ACHN (cell line): ENCODE results near the gene CDC40.

ENCODE experiments used
- DNase-seq: peaks from one replicate; pipeline ENCODE4 v3.0.0-alpha.2; 2015
- in situ Hi-C: cut with HindIII; loops from 2 replicates; pipeline ENCODE4 v1.10.0; 2017; ENCODE audit warnings: low sequenced_read_pairs, low pct_ligation_motif_present, low pct_unique_long_range_greater_than_20kb

CDC40 gene

DNA sequence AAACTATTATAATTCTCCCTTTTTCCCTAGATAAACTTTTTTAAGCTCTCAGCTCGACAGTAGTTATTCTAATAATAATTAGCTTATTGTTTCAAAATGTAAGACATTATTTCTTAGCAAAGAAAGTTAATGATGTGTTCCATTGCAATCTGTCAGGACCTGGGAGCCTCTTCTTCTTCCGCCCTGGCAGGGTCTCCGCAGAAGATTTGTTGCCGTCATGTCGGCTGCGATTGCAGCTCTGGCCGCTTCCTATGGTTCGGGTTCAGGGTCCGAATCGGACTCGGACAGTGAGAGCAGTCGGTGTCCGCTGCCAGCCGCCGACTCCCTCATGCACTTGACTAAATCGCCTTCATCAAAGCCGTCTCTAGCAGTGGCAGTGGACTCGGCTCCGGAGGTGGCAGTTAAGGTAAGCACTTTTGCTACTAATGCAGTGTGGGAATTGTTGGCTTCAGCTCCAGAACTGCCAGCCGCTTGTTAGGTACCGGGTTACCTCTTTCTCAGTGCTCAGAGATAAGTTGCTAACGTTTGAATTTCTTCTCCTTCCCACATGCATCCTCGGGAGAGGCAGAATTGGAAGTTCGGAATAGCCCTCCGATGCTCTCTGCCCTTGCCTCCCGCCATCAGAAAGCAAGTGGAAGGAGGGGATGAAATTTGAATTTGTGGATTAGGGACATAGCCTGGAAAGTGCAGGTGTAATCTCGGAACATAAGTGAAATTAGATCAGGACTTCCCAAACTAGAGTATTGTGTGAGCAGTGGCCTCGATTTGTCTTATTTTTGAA, at the start of gene CDC40:
TSS of gene CDC40 (plus strand) at position 200 of the 781 bp plus-strand sequence. CDS start at position 218, 18 bp downstream.
- no peak for DNase-seq
- in situ Hi-C loops, result no loop called here

DNA sequence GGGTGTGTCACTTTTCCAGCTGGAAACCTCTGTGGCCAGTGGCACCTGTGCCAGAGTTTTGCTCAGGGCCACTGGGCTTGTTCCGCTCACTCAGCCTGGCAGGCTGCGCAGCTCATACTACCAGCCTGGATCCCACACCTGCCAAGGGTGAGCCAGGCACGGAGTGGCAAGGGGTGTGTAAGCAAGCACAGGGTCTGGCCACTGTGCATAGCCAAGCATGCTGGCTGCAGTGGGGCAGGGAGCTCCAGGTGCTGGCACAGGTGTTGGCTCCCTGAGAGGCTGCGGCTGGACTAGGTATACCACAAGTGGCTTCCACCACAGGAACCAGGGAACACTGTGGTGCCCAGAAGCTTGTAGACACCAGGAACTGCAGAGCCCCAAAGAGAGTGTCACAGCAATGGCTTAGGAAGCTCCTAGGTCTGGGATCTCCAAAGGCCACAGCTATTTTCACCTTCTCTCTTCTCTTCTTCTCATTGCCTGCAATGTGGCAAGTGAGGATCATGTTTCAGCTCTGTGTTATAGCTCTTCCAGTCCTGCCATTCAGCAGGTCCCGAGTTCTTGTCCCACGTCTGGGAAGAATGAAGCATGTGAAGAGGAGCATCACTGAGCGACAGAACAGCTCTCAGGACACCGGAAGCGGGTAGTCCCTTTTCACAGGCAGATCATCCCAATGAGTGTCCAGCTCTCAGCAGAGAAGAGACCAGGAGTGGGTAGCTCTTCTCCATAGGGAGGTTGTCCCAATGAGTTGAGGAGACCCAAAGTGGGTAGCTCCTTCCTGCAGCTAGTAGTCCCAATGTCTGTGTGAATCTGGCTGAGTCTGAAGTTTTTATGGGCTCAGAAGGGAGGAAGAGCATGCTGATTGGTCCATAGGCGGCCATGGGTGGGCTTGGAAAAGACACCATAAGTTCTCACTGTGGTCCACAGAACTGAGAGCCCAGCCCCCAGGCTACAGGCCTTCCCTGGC, 42.0 kb upstream of the CDC40 start:
- DNase-seq, result peak; percentile 1
- in situ Hi-C loops, result no loop called here

GRCh38 chr6:110139052-110139451, 41.2 kb upstream of the CDC40 start:
- no peak for DNase-seq
- in situ Hi-C loops, result no loop called here

DNA sequence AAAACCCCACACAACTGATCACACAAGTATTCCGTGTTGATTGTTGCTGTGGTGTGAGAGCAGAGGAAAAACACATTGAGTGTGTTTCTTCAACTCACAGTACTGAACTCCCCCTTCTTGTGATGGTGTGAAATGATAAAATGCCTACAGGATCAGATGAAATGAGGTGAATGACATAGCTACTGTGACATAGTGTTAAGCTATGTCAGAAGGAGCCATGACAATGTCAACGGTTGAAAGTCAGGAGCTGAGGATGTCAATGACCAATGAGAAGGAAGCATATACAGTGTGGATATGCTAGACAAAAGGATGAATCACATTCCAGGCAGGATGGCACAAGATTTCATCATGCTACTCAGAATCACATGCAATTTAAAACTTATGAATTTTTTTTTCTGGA, 39.6 kb upstream of the CDC40 start:
- in situ Hi-C loops, result no loop called here
- DNase-seq, result peak; percentile 4

DNA sequence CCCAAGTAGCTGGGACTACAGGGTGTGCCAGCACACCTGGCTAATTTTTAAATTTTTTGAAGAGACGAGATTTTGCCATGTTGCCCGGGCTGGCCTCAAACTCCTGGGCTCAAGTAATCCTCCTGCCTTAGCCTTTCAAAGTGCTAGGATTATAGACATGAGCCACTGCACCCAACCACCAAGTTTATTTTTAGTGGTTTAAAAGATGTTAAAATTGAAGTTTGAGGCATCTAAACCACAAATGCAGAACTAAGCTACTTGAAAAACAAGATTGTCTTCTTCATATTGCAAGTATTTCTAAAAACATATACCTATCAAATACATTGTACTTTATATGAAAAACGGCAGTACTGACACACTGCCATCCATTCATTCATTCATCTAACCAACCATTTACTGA, 32.4 kb upstream of the CDC40 start:
- in situ Hi-C loops, result no loop called here
- DNase-seq, result no peak

- no peak for DNase-seq
- in situ Hi-C loops, result no loop called here
These were observed 21.7 kb upstream of the CDC40 start for GRCh38 chr6:110158479-110158878.

GRCh38 chr6:110170081-110170480, 10.1 kb upstream of the CDC40 start:
- in situ Hi-C loops, result no loop called here
- no peak for DNase-seq

DNA sequence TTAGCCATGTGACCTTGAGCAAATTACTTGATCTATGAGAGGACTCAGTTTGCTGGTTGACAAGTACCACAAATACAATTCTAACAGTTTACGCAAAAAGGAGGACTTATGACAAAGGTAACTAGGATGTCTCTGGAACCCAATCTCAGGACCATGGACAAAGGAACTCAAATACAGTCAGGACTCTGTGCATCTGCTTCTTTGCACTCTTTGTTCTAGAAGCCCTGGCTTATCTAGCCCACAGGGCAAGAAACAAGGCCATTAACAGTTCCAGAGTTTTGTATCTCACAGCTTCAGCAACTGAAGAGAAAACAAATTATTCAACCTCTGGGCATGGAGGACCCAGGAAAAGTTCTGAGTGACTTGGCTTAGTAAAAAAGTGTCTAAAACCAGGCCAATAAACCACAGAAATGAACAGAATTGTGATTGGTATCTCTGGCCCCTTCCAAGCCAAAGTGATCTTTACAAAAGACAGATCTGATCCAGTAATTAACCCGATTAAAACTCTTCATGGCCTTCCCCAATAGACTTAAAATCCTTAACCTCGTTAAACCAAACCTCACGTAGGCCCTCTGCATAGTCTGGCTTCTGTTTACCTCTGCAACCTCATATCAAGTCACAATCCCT, 6.6 kb upstream of the CDC40 start:
- no peak for DNase-seq
- in situ Hi-C loops, result no loop called here

DNA sequence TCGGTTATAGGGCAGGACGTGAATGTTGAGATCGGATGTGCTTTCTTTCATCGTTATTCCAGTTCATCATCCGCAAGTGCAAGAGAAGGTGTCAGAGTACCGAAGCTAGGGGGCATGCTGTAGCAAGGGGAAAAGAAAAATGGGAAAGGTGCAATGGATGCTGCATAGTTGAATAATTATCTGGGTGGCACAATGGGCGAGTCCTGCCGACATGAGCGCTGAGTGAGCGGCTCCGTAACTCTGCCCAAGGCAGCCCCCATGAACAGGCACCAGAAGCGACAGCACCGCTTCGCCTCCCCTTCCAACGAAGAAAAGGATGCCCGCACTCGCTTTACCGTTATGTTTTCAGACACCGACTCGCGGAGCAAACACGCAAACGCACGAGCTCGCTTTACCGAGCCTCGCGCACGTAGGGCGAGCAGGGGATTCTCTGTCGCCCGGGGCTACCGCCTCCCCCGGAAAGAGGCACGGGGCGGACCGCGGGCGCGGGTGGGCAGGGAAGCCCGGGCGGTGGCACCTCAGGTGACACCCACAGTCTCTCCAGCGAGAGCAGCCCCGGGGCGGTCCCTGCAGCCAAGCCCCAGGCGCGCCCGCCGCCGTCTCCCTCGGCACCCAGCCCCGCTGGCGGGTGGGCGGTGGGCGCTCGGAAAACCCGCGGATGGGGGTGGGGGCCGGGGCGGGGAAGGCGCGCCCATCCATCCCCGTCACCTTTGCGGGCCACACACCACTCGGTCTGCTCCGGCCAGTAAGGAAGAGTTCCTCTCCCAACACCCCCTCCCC, 1.4 kb upstream of the CDC40 start:
- DNase-seq, result peak; percentile 80
- in situ Hi-C loops, result no loop called here

DNA sequence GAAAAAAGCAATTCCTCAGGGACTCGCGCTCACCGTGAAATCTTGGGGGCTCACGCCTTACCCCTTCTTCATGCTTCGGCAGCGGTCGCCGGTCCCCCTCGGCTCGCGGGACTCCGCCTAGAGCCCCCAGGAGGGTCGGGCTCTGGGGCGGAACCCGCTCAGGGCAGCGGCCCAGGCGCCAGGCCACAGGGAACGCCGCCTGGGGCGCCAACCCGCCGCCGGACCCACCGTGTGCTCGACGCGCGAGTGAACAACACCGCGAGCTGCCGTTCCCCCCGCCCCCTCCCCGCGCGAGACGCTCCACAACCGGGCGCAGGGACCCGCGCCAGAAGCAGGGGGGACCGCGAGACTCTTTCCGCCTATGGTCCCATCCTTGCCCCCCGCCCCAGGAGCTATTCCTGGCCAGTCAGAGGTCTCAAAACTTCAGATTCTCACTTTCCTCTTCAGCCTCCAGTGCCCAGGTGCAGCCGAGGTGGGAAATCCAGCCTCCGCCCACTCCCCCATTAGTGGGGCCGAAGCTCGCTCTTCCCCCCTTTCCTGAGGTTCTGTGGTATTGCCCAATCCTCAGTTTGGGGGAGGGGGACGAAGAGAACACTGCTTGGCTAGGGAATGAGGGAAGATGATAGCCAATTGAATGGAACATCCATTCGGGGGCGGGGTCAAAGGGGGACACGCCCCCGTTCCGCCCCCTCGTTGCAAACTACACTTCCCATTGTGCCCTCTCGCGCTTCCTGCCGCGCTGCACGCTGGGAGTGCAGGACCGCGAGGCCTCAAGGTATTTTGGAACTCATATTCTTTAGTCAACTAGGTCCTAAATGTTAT, 610 bp upstream of the CDC40 start, which contains the start of gene WASF1:
TSS of gene WASF1 (minus strand) at position 265 of the 822 bp plus-strand sequence. CDS start 52,069 bp downstream, outside the sequence.
- in situ Hi-C loops, result no loop called here

DNA sequence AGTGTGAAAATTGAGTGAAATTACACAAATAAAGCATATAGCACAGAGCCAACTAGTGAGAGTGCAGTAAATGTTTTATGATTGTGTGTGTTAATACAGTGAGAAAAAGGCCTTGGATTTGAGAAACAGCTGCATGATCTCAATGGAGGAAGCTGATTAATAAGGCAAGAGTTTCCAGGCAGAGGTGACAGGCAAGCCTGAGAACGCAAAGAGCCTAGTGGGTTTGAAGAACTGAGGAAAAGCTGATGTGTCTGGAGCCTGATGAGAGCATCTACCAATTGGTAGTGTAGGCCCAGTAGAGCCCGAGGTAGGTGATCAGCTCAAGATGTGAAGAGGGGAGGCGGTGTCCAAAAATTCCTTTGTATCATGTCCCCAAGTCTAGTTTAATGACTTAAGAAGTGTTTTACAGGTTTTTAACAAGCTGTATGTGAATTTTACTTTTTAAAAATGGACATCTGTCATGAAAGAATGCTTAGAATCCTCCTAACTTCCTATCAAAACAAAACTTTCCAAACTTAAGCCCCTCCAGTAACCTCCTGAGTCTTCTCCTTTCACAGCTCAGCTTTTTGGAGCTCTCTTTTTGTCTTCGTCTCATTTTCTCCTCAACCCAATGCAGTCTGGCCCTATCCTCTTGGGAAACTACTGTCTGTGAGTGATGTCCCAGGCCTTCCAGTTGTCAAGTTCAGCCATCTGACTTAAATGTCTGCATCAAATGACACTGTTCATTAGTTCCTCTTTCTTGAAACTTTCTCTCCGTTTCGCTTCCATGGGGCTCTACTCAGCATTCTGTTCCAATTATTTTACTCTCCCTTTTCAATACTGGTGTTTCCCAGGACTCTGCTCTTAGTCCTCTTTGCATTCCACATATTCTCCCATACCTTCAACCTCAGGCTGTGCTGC, 1.2 kb downstream of the CDC40 start:
- DNase-seq, result no peak
- in situ Hi-C loops, result no loop called here

More for the DNA sequence above, 610 bp upstream of the CDC40 start, which contains the start of gene WASF1:
- DNase-seq, result peak; percentile 96

DNA sequence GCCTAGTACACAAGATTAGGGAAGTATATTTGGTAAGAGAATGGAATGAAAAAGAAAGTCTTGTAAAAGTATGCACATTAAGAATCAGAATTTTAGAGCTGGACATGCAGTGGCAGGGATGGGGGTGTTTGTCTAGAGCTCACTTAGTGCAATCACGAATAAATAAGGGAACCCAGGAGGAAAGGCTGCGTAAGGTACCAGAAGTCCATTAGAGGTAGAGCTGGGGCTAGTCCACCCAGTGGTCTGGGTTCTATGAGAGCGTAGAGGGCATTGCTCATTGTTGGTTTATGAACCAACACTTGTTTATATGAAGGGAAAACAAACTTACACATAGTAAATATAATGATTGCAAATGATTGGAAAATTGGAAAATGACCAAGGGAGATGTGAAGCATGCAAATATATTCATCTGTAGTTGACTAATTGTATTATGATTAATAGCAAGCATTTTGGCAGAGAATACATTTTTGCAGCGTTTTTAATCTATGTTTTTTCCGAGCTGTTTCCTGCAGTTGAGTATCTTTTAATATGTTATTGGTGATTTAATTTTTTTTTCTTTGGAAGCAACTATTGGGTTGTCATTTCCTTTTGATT, 3.2 kb downstream of the CDC40 start:
- DNase-seq, result no peak
- in situ Hi-C loops, result no loop called here

DNA sequence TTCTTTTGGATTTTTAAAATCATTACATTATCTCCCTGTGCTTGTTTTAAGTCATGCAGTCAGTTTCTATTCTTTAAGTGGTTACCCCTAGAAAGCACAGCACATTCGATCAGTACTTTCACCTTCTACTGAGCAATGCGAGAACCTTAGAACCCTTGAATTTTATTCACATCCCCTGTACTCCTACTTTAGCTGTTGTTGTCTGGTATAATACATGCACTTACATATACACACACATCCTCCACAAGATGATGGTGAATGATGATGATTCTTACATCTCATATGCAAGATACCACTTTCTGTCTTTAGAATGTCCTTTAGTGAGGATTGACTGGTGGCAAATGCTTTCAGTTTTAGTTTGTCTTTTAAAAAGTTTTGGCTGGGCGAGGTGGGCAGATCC, 5.7 kb downstream of the CDC40 start:
- in situ Hi-C loops, result no loop called here

GRCh38 chr6:110188791-110189190, 8.6 kb downstream of the CDC40 start:
- no peak for DNase-seq
- in situ Hi-C loops, result no loop called here

More for the DNA sequence above, 5.7 kb downstream of the CDC40 start:
- no peak for DNase-seq

- DNase-seq, result no peak
- in situ Hi-C loops, result no loop called here
These were observed 10.5 kb downstream of the CDC40 start for GRCh38 chr6:110190726-110191125.

GRCh38 chr6:110191477-110191876, 11.2 kb downstream of the CDC40 start:
- in situ Hi-C loops, result no loop called here
- DNase-seq, result no peak
